ENCODE measurements around the gene ZNF831.

- no peak for TF ChIP-seq YY1 (IDR thresholded peaks at IDR 0.05; ENCODE audit: low read depth)
- no peak for TF ChIP-seq MAX (IDR thresholded peaks at IDR 0.05)
- no peak for TF ChIP-seq RAD21 (IDR thresholded peaks at IDR 0.05; ENCODE audit: low read depth)
- TF ChIP-seq FOXM1 (IDR thresholded peaks at IDR 0.05; ENCODE audit: borderline replicate concordance, low read depth) = no peak
- no peak for TF ChIP-seq CEBPB (IDR thresholded peaks at IDR 0.05)
- TF ChIP-seq TCF12 (IDR thresholded peaks at IDR 0.05; ENCODE audit: low read depth) = no peak
- no peak for TF ChIP-seq EP300 (IDR thresholded peaks at IDR 0.05; ENCODE audit: borderline replicate concordance)
- TF ChIP-seq, protein P1, sequence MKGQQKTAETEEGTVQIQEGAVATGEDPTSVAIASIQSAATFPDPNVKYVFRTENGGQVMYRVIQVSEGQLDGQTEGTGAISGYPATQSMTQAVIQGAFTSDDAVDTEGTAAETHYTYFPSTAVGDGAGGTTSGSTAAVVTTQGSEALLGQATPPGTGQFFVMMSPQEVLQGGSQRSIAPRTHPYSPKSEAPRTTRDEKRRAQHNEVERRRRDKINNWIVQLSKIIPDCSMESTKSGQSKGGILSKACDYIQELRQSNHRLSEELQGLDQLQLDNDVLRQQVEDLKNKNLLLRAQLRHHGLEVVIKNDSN (IDR thresholded peaks at IDR 0.05) = no peak
- no peak for TF ChIP-seq ZBTB7A (IDR thresholded peaks at IDR 0.05; ENCODE audit: low read depth)
- no peak for TF ChIP-seq CREB1 (IDR thresholded peaks at IDR 0.05; ENCODE audit: low read depth)
- TF ChIP-seq, protein P2, sequence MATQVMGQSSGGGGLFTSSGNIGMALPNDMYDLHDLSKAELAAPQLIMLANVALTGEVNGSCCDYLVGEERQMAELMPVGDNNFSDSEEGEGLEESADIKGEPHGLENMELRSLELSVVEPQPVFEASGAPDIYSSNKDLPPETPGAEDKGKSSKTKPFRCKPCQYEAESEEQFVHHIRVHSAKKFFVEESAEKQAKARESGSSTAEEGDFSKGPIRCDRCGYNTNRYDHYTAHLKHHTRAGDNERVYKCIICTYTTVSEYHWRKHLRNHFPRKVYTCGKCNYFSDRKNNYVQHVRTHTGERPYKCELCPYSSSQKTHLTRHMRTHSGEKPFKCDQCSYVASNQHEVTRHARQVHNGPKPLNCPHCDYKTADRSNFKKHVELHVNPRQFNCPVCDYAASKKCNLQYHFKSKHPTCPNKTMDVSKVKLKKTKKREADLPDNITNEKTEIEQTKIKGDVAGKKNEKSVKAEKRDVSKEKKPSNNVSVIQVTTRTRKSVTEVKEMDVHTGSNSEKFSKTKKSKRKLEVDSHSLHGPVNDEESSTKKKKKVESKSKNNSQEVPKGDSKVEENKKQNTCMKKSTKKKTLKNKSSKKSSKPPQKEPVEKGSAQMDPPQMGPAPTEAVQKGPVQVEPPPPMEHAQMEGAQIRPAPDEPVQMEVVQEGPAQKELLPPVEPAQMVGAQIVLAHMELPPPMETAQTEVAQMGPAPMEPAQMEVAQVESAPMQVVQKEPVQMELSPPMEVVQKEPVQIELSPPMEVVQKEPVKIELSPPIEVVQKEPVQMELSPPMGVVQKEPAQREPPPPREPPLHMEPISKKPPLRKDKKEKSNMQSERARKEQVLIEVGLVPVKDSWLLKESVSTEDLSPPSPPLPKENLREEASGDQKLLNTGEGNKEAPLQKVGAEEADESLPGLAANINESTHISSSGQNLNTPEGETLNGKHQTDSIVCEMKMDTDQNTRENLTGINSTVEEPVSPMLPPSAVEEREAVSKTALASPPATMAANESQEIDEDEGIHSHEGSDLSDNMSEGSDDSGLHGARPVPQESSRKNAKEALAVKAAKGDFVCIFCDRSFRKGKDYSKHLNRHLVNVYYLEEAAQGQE (IDR thresholded peaks at IDR 0.05; ENCODE audit: low read depth) = no peak
- no peak for TF ChIP-seq TAF1 (IDR thresholded peaks at IDR 0.05; ENCODE audit: low read depth)
- TF ChIP-seq TEAD4 (IDR thresholded peaks at IDR 0.05) = no peak
- TF ChIP-seq NFIC (IDR thresholded peaks at IDR 0.05) = no peak
Measured at GRCh38 chr20:59165396-59165795, 1.8 kb downstream of the ZNF831 start.
